ENCODE data around the gene IP6K2.
A peak's percentile ranks its signal among the peaks of the same experiment; 100 is the strongest.

The IP6K2 gene

DNA sequence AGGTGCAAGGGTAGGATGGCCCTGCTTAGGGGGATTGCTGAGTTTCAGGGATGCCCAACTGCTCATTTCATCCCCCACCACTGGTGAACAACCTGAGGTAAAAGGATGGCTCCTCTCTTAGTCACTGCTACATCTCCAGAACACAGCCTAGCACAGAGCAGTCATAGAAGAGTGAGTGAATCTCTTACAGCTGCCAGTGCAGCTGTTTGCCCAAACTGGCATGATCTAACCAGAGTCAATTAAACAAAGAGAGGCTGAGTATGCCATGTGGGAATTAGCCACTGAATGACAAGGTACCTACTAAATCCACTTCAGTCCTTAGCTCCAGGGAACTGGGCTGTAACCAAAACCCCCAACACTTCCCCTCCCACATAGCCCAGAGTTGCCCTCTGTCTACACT lies 24.5 kb downstream of the IP6K2 start:
- peaks cover 5 to 12% of the 10 kb centered on the region in 2 donors for H3K4me1 ChIP-seq (ENCODE audit: control insufficient read depth in 1 of 2, insufficient read depth in 2 of 2, low read length in 2 of 2)
- H3K27ac ChIP-seq (ENCODE audit: low read depth, low read length), result no peak overlapping the region
- H3K27me3 ChIP-seq (ENCODE audit: control insufficient read depth in 1 of 2, insufficient read depth in 2 of 2, low read length in 2 of 2), result no peaks in the 10 kb centered on the region
- peaks cover 47 to 81% of the 10 kb centered on the region in 2 donors for H3K36me3 ChIP-seq (ENCODE audit: control insufficient read depth in 1 of 2, insufficient read depth in 2 of 2, low read length in 2 of 2)
- no peaks in the 10 kb centered on the region for H3K9me3 ChIP-seq (ENCODE audit: control insufficient read depth in 1 of 2, low read length in 2 of 2)
- no peak overlapping the region for H3K4me3 ChIP-seq (ENCODE audit: low read depth in 1 of 2, low read length in 2 of 2)
- H3K9ac ChIP-seq (ENCODE audit: low read depth in 1 of 2, low read length in 2 of 2), result no peak overlapping the region

DNA sequence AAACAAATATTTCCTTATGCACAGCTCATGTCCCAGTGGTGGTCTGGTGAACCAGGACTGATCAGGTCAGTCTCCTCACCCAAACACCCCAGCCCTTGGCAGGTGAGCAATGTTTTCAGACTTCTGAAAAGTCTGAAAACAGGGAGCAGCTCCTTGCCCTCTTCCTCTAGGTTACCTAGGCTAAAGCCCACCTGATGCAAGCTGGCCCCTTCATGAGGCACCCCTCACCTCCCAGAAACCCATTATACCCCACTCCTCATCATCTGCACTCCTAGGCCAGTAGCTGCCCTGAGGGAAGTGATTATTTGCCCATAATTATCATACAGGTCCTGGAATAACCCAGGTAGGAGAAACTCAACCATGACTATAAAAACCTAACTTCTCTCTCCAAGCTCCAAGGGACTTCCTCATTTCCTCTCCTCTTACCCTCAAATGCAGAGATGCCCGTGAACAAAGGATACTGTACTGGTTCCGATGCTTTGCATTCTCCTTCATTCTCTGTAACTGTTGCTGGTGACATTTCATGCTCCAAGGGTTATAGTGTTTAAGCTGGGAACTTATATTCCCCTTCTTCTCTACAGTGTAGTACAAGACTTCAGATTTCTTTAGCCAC lies 26.1 kb downstream of the IP6K2 start:
- Histone ChIP-seq H3K27me3 (ENCODE audit: control insufficient read depth in 1 of 2, insufficient read depth in 2 of 2, low read length in 2 of 2) (no peaks in the 10 kb centered on the region), H3K9ac (ENCODE audit: low read depth in 1 of 2, low read length in 2 of 2) (no peak overlapping the region), H3K36me3 (ENCODE audit: control insufficient read depth in 1 of 2, insufficient read depth in 2 of 2, low read length in 2 of 2) (peaks cover 51 to 82% of the 10 kb centered on the region in 2 donors), H3K4me3 (ENCODE audit: low read depth in 1 of 2, low read length in 2 of 2) (no peak overlapping the region), H3K4me1 (ENCODE audit: control insufficient read depth in 1 of 2, insufficient read depth in 2 of 2, low read length in 2 of 2) (peaks cover 11 to 14% of the 10 kb centered on the region in 2 donors), H3K9me3 (ENCODE audit: control insufficient read depth in 1 of 2, low read length in 2 of 2) (no peaks in the 10 kb centered on the region), H3K27ac (ENCODE audit: low read depth, low read length) (no peak overlapping the region)

DNA sequence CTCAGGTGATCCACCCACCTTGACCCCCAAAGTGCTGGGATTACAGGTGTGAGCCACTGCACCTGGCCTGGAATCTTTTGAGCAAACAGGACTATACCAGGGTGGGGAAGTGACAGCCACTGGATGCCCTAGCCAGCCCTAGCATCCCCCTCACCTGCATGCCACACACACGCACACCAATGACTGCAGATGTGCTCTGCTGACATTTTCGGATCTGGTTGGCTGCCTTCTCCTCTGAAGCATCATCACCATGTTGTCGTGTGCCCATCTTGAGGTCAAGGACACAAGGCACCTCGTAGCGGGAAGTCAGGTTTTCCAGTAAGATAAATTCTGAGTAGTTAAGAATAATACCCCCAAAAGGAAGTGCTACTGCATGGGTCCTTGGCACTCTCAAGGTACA lies 27.6 kb downstream of the IP6K2 start:
- H3K4me1 ChIP-seq (ENCODE audit: control insufficient read depth in 1 of 2, insufficient read depth in 2 of 2, low read length in 2 of 2), result peaks cover 11 to 18% of the 10 kb centered on the region in 2 donors
- peaks cover 44 to 71% of the 10 kb centered on the region in 2 donors for H3K36me3 ChIP-seq (ENCODE audit: control insufficient read depth in 1 of 2, insufficient read depth in 2 of 2, low read length in 2 of 2)
- H3K27ac ChIP-seq (ENCODE audit: low read depth, low read length), result no peak overlapping the region
- no peak overlapping the region for H3K4me3 ChIP-seq (ENCODE audit: low read depth in 1 of 2, low read length in 2 of 2)
- no peaks in the 10 kb centered on the region for H3K27me3 ChIP-seq (ENCODE audit: control insufficient read depth in 1 of 2, insufficient read depth in 2 of 2, low read length in 2 of 2)
- no peak overlapping the region for H3K9ac ChIP-seq (ENCODE audit: low read depth in 1 of 2, low read length in 2 of 2)
- H3K9me3 ChIP-seq (ENCODE audit: control insufficient read depth in 1 of 2, low read length in 2 of 2), result no peaks in the 10 kb centered on the region

DNA sequence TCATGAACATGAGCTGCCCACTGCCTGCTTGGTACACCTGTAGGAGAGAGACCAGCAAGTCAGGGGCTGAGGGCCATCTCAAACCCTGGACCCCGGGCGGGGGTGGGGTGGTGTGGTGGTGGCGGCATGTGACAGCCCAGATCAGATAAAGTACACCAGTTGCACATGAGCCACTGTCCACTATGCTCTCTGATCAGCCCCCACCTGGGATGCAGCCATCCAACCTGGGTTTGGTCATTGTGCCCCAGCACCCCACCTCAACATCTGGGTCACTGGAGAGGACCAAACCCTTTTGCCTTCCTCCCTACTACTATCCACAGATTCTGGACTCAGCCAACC lies 28.3 kb downstream of the IP6K2 start:
- Histone ChIP-seq H3K9ac (ENCODE audit: low read depth in 1 of 2, low read length in 2 of 2) (no peak overlapping the region), H3K4me1 (ENCODE audit: control insufficient read depth in 1 of 2, insufficient read depth in 2 of 2, low read length in 2 of 2) (peaks cover 18 to 25% of the 10 kb centered on the region in 2 donors), H3K9me3 (ENCODE audit: control insufficient read depth in 1 of 2, low read length in 2 of 2) (no peaks in the 10 kb centered on the region), H3K4me3 (ENCODE audit: low read depth in 1 of 2, low read length in 2 of 2) (no peak overlapping the region), H3K27me3 (ENCODE audit: control insufficient read depth in 1 of 2, insufficient read depth in 2 of 2, low read length in 2 of 2) (no peaks in the 10 kb centered on the region), H3K27ac (ENCODE audit: low read depth, low read length) (no peak overlapping the region), H3K36me3 (ENCODE audit: control insufficient read depth in 1 of 2, insufficient read depth in 2 of 2, low read length in 2 of 2) (peaks cover 43 to 64% of the 10 kb centered on the region in 2 donors)

DNA sequence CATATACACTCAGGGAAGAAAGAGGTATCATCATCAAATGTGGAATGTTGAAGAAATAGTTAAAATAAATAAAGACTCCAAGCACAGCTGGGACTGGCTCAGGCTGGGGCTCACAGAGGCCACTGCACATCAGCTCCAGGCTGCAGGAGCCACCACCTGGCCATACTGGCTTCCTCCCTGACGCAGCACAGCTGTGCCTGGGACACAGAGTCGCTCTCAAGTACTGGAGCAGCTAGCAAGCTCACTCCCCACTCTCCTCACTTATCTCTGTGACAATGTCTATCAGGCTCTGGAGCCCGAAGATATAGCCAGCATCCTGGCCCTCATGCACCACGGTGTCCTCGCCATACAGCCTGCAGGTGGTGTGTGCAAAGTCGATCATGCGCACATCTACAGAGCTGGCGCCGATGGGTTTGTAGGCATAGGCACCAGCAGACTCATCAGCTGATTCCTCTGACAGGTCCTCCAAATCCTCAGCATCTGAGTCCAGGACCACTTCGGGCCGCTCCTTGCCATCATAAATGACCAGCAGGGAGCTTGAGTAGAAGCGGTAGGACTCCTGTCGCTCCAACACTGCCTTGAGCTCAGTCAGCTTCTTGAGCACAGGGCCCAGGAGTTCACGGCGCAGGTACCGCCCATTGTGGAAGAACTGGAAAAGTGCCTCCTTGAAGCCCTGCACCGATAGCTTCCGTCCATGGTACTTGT lies 28.8 kb downstream of the IP6K2 start:
- Histone ChIP-seq H3K9ac (ENCODE audit: low read depth in 1 of 2, low read length in 2 of 2) (no peak overlapping the region), H3K9me3 (ENCODE audit: control insufficient read depth in 1 of 2, low read length in 2 of 2) (no peaks in the 10 kb centered on the region), H3K4me3 (ENCODE audit: low read depth in 1 of 2, low read length in 2 of 2) (no peak overlapping the region), H3K27me3 (ENCODE audit: control insufficient read depth in 1 of 2, insufficient read depth in 2 of 2, low read length in 2 of 2) (no peaks in the 10 kb centered on the region), H3K27ac (ENCODE audit: low read depth, low read length) (no peak overlapping the region), H3K36me3 (ENCODE audit: control insufficient read depth in 1 of 2, insufficient read depth in 2 of 2, low read length in 2 of 2) (peaks cover 42 to 59% of the 10 kb centered on the region in 2 donors), H3K4me1 (ENCODE audit: control insufficient read depth in 1 of 2, insufficient read depth in 2 of 2, low read length in 2 of 2) (peaks cover 22 to 30% of the 10 kb centered on the region in 2 donors)

DNA sequence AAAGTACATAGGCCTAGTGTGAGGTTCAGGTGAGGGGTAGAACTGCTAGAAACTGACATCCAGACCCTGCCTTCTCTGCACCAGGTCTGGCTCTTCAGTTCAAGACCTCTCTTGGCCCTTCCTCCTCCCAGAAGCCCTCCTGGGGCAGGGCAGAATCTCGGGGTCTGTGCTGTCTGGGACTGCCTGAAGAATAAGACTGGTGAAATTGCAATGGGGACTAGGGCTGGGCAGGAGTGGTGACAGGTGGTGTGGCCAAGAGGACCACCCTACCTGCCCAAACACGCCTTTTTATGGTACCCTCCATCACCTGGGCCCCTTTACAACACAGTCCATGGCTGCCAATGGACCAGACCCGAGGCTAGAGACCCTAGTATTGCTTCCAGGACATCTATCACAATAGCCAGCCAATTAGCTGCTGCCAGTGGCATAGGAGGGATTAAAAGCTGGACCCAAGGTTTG lies 29.8 kb downstream of the IP6K2 start:
- H3K36me3 ChIP-seq (ENCODE audit: control insufficient read depth in 1 of 2, insufficient read depth in 2 of 2, low read length in 2 of 2), result peaks cover 33 to 53% of the 10 kb centered on the region in 2 donors

DNA sequence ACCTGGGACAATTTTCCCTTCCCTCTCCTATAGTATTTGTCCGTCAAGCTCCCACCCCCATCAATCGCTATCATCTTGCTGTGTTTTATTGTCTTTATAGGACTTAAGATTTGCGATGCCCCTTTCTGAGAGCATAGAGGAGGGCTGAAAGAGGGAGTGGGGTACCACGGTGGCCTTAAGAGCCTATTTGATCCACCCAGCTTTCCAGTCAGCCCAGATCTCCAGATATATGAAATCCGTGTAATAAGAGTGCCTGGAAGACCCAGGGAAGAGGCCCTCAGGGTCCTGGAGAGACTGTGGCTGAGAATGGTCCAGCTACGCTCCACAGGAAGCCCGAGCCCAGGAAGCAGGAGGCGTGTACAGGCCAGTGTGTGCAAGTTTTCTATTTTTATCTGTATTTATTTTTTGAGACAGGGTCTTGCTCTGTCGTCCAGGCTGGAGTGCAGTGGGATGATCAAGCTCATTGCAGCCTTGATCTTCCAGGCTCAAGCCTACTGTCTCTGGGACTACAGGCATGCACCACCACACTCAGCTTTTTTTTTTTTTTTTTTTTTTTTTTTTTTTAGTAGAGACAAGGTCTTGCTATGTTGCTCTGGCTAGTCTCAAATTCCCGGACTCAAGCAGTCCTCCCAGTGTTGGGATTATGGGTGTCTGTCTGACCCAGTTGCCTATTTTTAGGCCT lies 30.3 kb downstream of the IP6K2 start:
- Histone ChIP-seq H3K27ac (ENCODE audit: low read depth, low read length) (no peak overlapping the region), H3K9me3 (ENCODE audit: control insufficient read depth in 1 of 2, low read length in 2 of 2) (no peaks in the 10 kb centered on the region), H3K4me1 (ENCODE audit: control insufficient read depth in 1 of 2, insufficient read depth in 2 of 2, low read length in 2 of 2) (peaks cover 22 to 31% of the 10 kb centered on the region in 2 donors), H3K4me3 (ENCODE audit: low read depth in 1 of 2, low read length in 2 of 2) (peak overlapping the region; percentile 89 to 96), H3K36me3 (ENCODE audit: control insufficient read depth in 1 of 2, insufficient read depth in 2 of 2, low read length in 2 of 2) (peaks cover 32 to 54% of the 10 kb centered on the region in 2 donors), H3K9ac (ENCODE audit: low read depth in 1 of 2, low read length in 2 of 2) (peak overlapping the region; percentile 86 to 98), H3K27me3 (ENCODE audit: control insufficient read depth in 1 of 2, insufficient read depth in 2 of 2, low read length in 2 of 2) (no peaks in the 10 kb centered on the region)

More for the DNA sequence above, 29.8 kb downstream of the IP6K2 start:
- H3K27ac ChIP-seq (ENCODE audit: low read depth, low read length), result no peak overlapping the region
- H3K4me3 ChIP-seq (ENCODE audit: low read depth in 1 of 2, low read length in 2 of 2), result no peak overlapping the region
- H3K9ac ChIP-seq (ENCODE audit: low read depth in 1 of 2, low read length in 2 of 2), result no peak overlapping the region
- H3K4me1 ChIP-seq (ENCODE audit: control insufficient read depth in 1 of 2, insufficient read depth in 2 of 2, low read length in 2 of 2), result peaks cover 22 to 31% of the 10 kb centered on the region in 2 donors
- no peaks in the 10 kb centered on the region for H3K9me3 ChIP-seq (ENCODE audit: control insufficient read depth in 1 of 2, low read length in 2 of 2)
- H3K27me3 ChIP-seq (ENCODE audit: control insufficient read depth in 1 of 2, insufficient read depth in 2 of 2, low read length in 2 of 2), result no peaks in the 10 kb centered on the region

DNA sequence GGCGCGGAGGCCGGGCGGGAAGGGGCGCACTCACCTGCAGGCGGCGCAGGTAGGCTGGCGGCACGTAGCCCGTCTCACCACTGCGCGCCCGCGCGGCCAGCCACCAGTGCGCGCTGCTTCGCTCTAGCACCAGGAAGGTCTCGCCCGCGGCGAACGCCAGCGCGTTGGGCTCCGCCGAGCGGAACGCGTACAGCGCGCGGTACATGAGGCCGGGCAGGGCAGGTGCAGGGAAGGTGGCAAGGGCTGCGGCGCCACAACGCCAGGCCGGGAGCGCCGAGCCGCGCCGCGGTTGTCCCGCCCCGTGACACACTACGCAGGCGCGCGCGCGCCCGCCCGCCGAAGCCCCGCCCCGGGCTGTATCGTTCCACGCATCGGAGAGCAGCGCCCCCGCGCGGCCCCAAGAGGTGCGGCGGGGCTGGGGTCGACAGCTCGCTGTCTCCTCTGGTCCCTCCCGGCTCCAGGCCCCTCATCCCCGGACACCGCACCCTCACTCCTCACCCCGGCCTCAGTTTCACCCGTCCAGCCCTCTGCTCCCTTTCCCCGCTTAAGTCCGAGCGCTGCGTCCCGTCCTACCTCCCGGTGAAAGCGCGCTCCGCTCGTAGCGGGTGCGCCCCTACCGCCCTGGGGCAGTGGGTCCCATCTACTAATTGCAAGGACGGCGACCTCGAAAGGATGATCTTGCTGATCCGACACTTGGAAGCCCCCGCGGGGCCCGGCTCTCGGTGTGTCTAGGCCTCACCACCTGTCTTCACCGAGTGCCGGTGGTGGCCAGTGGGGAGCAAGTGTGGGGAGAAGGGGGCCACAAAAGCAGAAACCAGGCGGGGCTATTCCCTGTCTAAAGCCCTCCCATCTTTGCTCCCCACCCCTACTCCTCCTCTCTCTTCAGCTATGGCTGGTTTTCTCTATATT lies 31.2 kb downstream of the IP6K2 start, which contains the start of gene NCKIPSD:
NCKIPSD (minus strand) TSS at position 313 of the 909 bp plus-strand sequence; CDS start at position 205, 108 bp downstream.
- H3K36me3 ChIP-seq (ENCODE audit: control insufficient read depth in 1 of 2, insufficient read depth in 2 of 2, low read length in 2 of 2), result peaks cover 34 to 56% of the 10 kb centered on the region in 2 donors
- peak within 1 kb of the TSS; percentile 86 to 98 for H3K9ac ChIP-seq (ENCODE audit: low read depth in 1 of 2, low read length in 2 of 2)
- peak within 1 kb of the TSS; percentile 79 for H3K27ac ChIP-seq (ENCODE audit: low read depth, low read length)
- peaks cover 22 to 31% of the 10 kb centered on the region in 2 donors for H3K4me1 ChIP-seq (ENCODE audit: control insufficient read depth in 1 of 2, insufficient read depth in 2 of 2, low read length in 2 of 2)
- no peaks in the 10 kb centered on the region for H3K9me3 ChIP-seq (ENCODE audit: control insufficient read depth in 1 of 2, low read length in 2 of 2)
- H3K4me3 ChIP-seq (ENCODE audit: low read depth in 1 of 2, low read length in 2 of 2), result peak within 1 kb of the TSS; percentile 89 to 96
- H3K27me3 ChIP-seq (ENCODE audit: control insufficient read depth in 1 of 2, insufficient read depth in 2 of 2, low read length in 2 of 2), result no peaks in the 10 kb centered on the region

DNA sequence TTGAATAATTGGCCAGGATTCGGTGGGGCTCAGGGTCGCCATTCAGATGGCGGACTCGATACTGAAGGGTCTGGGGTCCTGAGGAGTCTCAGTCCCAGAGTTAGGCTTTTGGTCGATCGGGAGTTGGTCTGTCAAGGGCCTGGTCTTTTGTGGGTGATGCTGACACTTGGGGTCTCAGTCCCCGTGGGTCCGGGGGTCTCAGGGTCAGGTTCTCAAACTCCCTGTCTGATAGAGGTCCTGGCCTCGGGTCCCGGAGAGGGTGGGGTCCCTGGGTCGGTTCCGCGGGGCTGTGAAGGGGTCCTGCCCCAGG lies 31.8 kb downstream of the IP6K2 start:
- Histone ChIP-seq H3K27ac (ENCODE audit: low read depth, low read length) (peak overlapping the region; percentile 79), H3K4me3 (ENCODE audit: low read depth in 1 of 2, low read length in 2 of 2) (peak overlapping the region; percentile 89 to 96), H3K27me3 (ENCODE audit: control insufficient read depth in 1 of 2, insufficient read depth in 2 of 2, low read length in 2 of 2) (no peaks in the 10 kb centered on the region), H3K4me1 (ENCODE audit: control insufficient read depth in 1 of 2, insufficient read depth in 2 of 2, low read length in 2 of 2) (peaks cover 22 to 31% of the 10 kb centered on the region in 2 donors), H3K9me3 (ENCODE audit: control insufficient read depth in 1 of 2, low read length in 2 of 2) (no peaks in the 10 kb centered on the region), H3K9ac (ENCODE audit: low read depth in 1 of 2, low read length in 2 of 2) (peak overlapping the region; percentile 86 to 98), H3K36me3 (ENCODE audit: control insufficient read depth in 1 of 2, insufficient read depth in 2 of 2, low read length in 2 of 2) (peaks cover 37 to 57% of the 10 kb centered on the region in 2 donors)
